ENCODE results near the gene ERMAP.

DNA sequence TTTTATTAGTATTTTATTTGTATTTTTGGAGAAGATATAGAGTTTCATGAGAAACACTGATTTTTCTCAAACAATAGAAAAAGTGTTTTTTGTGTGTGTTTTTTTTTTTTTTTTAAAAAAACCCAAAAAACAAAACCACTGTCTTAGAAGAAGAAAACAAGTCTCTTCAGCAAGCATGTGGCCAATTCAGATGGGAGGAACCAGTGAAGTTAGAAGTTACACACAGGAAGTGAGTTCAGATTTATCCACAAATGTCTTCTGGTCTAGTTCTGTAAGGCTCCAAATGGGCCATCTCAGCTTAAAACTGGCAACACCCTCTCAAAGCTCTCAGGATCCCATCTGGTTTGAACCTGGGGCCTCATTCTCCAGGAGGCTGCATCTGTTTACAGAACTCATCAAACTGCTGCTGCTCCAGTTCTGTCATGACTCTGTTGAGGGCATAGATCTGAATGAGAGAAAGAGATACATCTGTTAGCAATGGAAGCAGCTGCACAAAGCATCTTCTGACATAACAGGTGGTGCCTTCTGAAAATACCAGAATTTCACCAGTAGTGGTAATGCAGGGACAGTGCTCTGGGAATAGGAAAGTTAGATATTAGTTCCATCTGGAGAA is 9.8 kb upstream of the ERMAP start:
- TF ChIP-seq POLR2AphosphoS5 (IDR thresholded peaks at IDR 0.05; ENCODE audit: low read depth, low read length) (no peak), POLR2A (IDR thresholded peaks at IDR 0.05; ENCODE audit: low read depth, low read length) (no peak)
